HepG2 (cell line): ENCODE results near the gene WDR59. TPM values are rescaled to one million over a fixed set of nuclear protein-coding genes. Genes with fewer than 3 reads are reported as not detected.

Source experiments
- ASH2L ChIP-seq: fragments of 300-600, 200-600 bp; sonication (generic); IDR thresholded peaks from 2 replicates; pipeline ENCODE4 v1.7.0; 2017; ENCODE audit warnings: low read depth, mild to moderate bottlenecking, moderate library complexity, mixed read lengths, low read length; ENCODE audit not compliant: insufficient read length
- CC2D1A ChIP-seq: sonication (generic); formaldehyde crosslinking; IDR thresholded peaks from 2 replicates; pipeline ENCODE4 v1.8.1; 2023; ENCODE audit warnings: mild to moderate bottlenecking, missing genetic modification reagents
- JUNB ChIP-seq: sonication (generic); formaldehyde crosslinking; IDR thresholded peaks from 2 replicates; pipeline ENCODE4 v1.8.0; 2022; ENCODE audit warnings: missing genetic modification reagents, mild to moderate bottlenecking, borderline replicate concordance
- KLF6 ChIP-seq: IDR thresholded peaks from 2 replicates; pipeline ENCODE4 v1.8.0; 2016; ENCODE audit warnings: missing biosample characterization, missing genetic modification reagents
- POLR2A ChIP-seq, 2 experiments: IDR thresholded peaks; 2 replicates each; pipeline ENCODE4 v1.6.1; 2011; ENCODE audit warnings: low read depth in 2 of 2, low read length in 2 of 2, mild to moderate bottlenecking in 1 of 2, moderate library complexity in 1 of 2; ENCODE audit not compliant: insufficient read depth in 1 of 2
- PRDM15 ChIP-seq: sonication (generic); formaldehyde crosslinking; IDR thresholded peaks from 2 replicates; pipeline ENCODE4 v1.4.0; 2020; ENCODE audit warnings: missing genetic modification reagents
- PRMT3 ChIP-seq: sonication (generic); formaldehyde crosslinking; IDR thresholded peaks from 2 replicates; pipeline ENCODE4 v1.8.1; 2022; ENCODE audit warnings: low read depth, mild to moderate bottlenecking, moderate library complexity, missing genetic modification reagents, borderline replicate concordance
- REL ChIP-seq: sonication (generic); formaldehyde crosslinking; conservative IDR thresholded peaks from 2 replicates; pipeline ENCODE4 v1.8.0; 2022; ENCODE audit warnings: mild to moderate bottlenecking, missing genetic modification reagents, moderate library complexity
- SKIL ChIP-seq: sonication (generic); formaldehyde crosslinking; IDR thresholded peaks from 2 replicates; pipeline ENCODE4 v1.8.0; 2022; ENCODE audit warnings: missing genetic modification reagents, mild to moderate bottlenecking, moderate library complexity, borderline replicate concordance
- ZBTB10 ChIP-seq: sonication (generic); formaldehyde crosslinking; IDR thresholded peaks from 2 replicates; pipeline ENCODE4 v1.4.0; 2020; ENCODE audit warnings: missing genetic modification reagents, borderline replicate concordance
- ZNF564 ChIP-seq: sonication (generic); formaldehyde crosslinking; IDR thresholded peaks from 2 replicates; pipeline ENCODE4 v1.8.1; 2023; ENCODE audit warnings: mild to moderate bottlenecking, missing genetic modification reagents
- ZNF629 ChIP-seq: sonication (generic); formaldehyde crosslinking; conservative IDR thresholded peaks from 2 replicates; pipeline ENCODE4 v1.5.0; 2020; ENCODE audit warnings: missing genetic modification reagents
- ZNF644 ChIP-seq: IDR thresholded peaks from 2 replicates; pipeline ENCODE4 v1.6.1; 2016; ENCODE audit warnings: low read depth
- ZNF646 ChIP-seq: sonication (generic); formaldehyde crosslinking; IDR thresholded peaks from 2 replicates; pipeline ENCODE4 v1.9.0; 2021; ENCODE audit warnings: mild to moderate bottlenecking, missing genetic modification reagents
- polyA plus RNA-seq, 8 experiments: library from polyadenylated mRNA; depleted of rRNA in 3 of 8; stranded (reverse) in 7 of 8; unstranded in 1 of 8; fragments of >200 nt; fragmentation: Illumina TruSeq in 4 of 8; extraction: Trizol in 4 of 8; gene quantifications; 2 replicates each; pipeline versions ENCODE4 v1.2.1 to v1.2.3, GENCODE V29; 2011 to 2016; ENCODE audit warnings: low read depth in 4 of 8, missing spikeins in 1 of 8, mixed read lengths in 1 of 8; ENCODE audit not compliant: insufficient read depth in 1 of 8
- total RNA-seq, 5 experiments: library from RNA; depleted of rRNA; stranded (reverse); fragments of >200 nt; fragmentation: Illumina TruSeq; extraction: Trizol; gene quantifications; 2 replicates each; pipeline ENCODE4 v1.2.3, GENCODE V29; 2016; ENCODE audit warnings: low read depth in 1 of 5

The WDR59 gene
- total and polyA plus RNA-seq, 2 of the 13 experiments (the other 11 are each of a cell fraction or from before 2014, with no cell fraction given): 65.2 to 306 TPM

- TF ChIP-seq KLF6 (CRISPR knock-in tag) (no peak), POLR2A (IDR thresholded peaks at IDR 0.05; ENCODE audit: insufficient read depth in 1 of 2, low read depth in 2 of 2, low read length in 2 of 2) (0 out of 4 replicates have a peak, but pooled peaks of 1 of the 2 experiments have one; percentile 19), ZNF564 (CRISPR knock-in tag) (0 out of 2 replicates have a peak, but pooled peaks have one; percentile 38), ZBTB10 (CRISPR knock-in tag) (no peak), ZNF644 (CRISPR knock-in tag) (no peak), CC2D1A (CRISPR knock-in tag) (no peak), ZNF629 (no peak), PRDM15 (CRISPR knock-in tag) (no peak), PRMT3 (0 out of 2 replicates have a peak, but pooled peaks have one; percentile 25), ZNF646 (no peak), REL (no peak), SKIL (CRISPR knock-in tag) (no peak), JUNB (CRISPR knock-in tag) (no peak), ASH2L (no peak)
Measured at GRCh38 chr16:75000481-75001081, 15.7 kb upstream of the WDR59 start (continued).
